Caco-2 (cell line): ENCODE results near the gene SNRPA1. TPM values are rescaled to one million over a fixed set of nuclear protein-coding genes. Genes with fewer than 3 reads are reported as not detected.
A peak's percentile ranks its signal among the peaks of the same experiment; 100 is the strongest.

Experiments used
- BruUV-seq: library from RNA; stranded (reverse); fragments of 400-500 nt; replicated peaks from 2 replicates; lab custom pipeline; 2021; lab: Mats Ljungman, UMichigan
- CTCF ChIA-PET: fragments of 300-600 bp; sonication (Branson Sonifier 250); formaldehyde crosslinking; loops from one replicate; lab custom pipeline; 2022; ENCODE audit warnings: antibody characterized with exemption; lab: Charles Lee
- POLR2A ChIA-PET: fragments of 300-600 bp; sonication (Branson Sonifier 250); formaldehyde crosslinking; loops from one replicate; lab custom pipeline; 2022; ENCODE audit warnings: antibody characterized with exemption; lab: Charles Lee
- DNase-seq, 2 experiments: peaks; one replicate each; pipeline versions ENCODE4 v3.0.0 to v3.0.0-alpha.2; 2020 to 2022
- H3K27me3 ChIP-seq: replicated peaks from 2 replicates; pipeline ENCODE4 v1.6.0; 2011; ENCODE audit warnings: low read length; ENCODE audit not compliant: control insufficient read depth, insufficient read depth
- H3K36me3 ChIP-seq: 2 replicates; pipeline ENCODE4 v1.5.1; 2011; ENCODE audit warnings: low read length; ENCODE audit not compliant: control insufficient read depth, insufficient read depth
- H3K4me1 ChIP-seq: fragments of 250-450 bp; sonication (Bioruptor Pico); 2 replicates; pipeline ENCODE4 v1.5.1; 2020; ENCODE audit warnings: mild to moderate bottlenecking
- H3K4me3 ChIP-seq: 2 replicates; pipeline ENCODE4 v1.5.1; 2011; ENCODE audit warnings: low read depth, mild to moderate bottlenecking, control low read depth, low read length
- H3K9me3 ChIP-seq: fragments of 250-450 bp; sonication (Bioruptor Pico); 2 replicates; pipeline ENCODE4 v1.5.1; 2020; ENCODE audit warnings: mild to moderate bottlenecking, moderate library complexity
- H3K27ac Mint-ChIP-seq: one replicate; pipeline ENCODE4 v1.8.0; 2022; ENCODE audit warnings: mixed read lengths; ENCODE audit not compliant: unreplicated experiment
- H3K27me3 Mint-ChIP-seq: one replicate; pipeline ENCODE4 v1.8.0; 2022; ENCODE audit warnings: mixed read lengths; ENCODE audit not compliant: insufficient read depth, unreplicated experiment
- H3K36me3 Mint-ChIP-seq: one replicate; pipeline ENCODE4 v1.8.0; 2022; ENCODE audit warnings: mild to moderate bottlenecking, mixed read lengths; ENCODE audit not compliant: insufficient read depth, unreplicated experiment
- H3K4me1 Mint-ChIP-seq: one replicate; pipeline ENCODE4 v1.8.0; 2022; ENCODE audit warnings: low read depth, mixed read lengths; ENCODE audit not compliant: unreplicated experiment
- H3K4me3 Mint-ChIP-seq: one replicate; pipeline ENCODE4 v1.8.0; 2022; ENCODE audit warnings: mild to moderate bottlenecking, moderate library complexity, mixed read lengths; ENCODE audit not compliant: unreplicated experiment
- H3K9me3 Mint-ChIP-seq: one replicate; pipeline ENCODE4 v1.8.0; 2022; ENCODE audit warnings: mixed read lengths; ENCODE audit not compliant: unreplicated experiment
- intact Hi-C: fragments of 100-400 bp; cut with micrococcal nuclease; formaldehyde crosslinking; loops from one replicate; pipeline ENCODE4 v1.10.0; 2022; ENCODE audit not compliant: unreplicated experiment
- total RNA-seq: library from RNA; stranded (reverse); gene quantifications from 2 replicates; pipeline ENCODE4 v1.2.3, GENCODE V29; 2022
- TF ChIP-seq, protein P1 (sequence below), 2 experiments: fragments of 200-600 bp in 1 of 2; IDR thresholded peaks; 1 replicate in 1 of 2; 2 replicates in 1 of 2; pipeline versions ENCODE4 v1.5.1 to v1.8.0; 2011 to 2022; ENCODE audit warnings: antibody characterized with exemption in 1 of 2, control low read depth in 1 of 2, inconsistent platforms in 1 of 2, low read depth in 1 of 2, low read length in 1 of 2, mild to moderate bottlenecking in 1 of 2, moderate library complexity in 1 of 2; ENCODE audit not compliant: insufficient read depth in 1 of 2, severe bottlenecking in 1 of 2, unreplicated experiment in 1 of 2

Gene SNRPA1
- total RNA-seq, 1 experiment from 2014 or later = 123 TPM

DNA sequence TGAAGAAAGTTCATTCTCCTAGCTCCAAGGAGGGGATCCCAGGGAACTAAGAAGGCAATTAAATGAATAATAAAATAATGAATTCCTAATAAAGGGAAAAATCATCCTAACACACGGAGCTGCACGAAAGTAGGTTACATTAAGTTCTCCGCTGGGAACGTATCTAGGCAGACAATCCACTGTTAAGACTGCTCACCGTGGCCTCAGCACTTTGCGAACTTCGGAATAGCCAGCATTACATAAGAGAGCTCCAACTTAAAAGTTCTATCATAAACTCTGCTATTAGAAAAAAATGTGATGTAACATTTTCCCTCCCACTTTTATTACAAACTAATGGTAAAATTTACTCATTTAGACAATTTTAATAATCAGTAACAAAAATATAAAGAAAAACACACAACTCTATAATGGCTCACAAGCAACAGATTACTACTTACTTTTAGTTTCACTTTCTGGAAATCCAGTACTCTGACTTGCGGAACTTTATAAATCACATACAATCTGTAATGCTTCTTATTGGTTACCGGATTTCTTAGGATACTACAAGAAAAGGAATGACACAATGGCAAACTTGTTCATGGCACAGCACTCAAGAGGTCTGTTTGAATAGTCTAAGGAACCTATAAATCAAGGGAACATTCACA is 8.5 kb downstream of the SNRPA1 start:
- Mint-ChIP-seq H3K27me3 (no peaks in the 10 kb centered on the region), H3K4me1 (no peaks in the 10 kb centered on the region), H3K27ac (no peak overlapping the region), H3K36me3 (peaks cover 89% of the 10 kb centered on the region), H3K4me3 (no peak overlapping the region), H3K9me3 (no peaks in the 10 kb centered on the region)
- no peaks in the 10 kb centered on the region for H3K9me3 ChIP-seq
- peaks cover 3% of the 10 kb centered on the region for H3K4me1 ChIP-seq
- DNase-seq = no peak
- TF ChIP-seq, protein P1, sequence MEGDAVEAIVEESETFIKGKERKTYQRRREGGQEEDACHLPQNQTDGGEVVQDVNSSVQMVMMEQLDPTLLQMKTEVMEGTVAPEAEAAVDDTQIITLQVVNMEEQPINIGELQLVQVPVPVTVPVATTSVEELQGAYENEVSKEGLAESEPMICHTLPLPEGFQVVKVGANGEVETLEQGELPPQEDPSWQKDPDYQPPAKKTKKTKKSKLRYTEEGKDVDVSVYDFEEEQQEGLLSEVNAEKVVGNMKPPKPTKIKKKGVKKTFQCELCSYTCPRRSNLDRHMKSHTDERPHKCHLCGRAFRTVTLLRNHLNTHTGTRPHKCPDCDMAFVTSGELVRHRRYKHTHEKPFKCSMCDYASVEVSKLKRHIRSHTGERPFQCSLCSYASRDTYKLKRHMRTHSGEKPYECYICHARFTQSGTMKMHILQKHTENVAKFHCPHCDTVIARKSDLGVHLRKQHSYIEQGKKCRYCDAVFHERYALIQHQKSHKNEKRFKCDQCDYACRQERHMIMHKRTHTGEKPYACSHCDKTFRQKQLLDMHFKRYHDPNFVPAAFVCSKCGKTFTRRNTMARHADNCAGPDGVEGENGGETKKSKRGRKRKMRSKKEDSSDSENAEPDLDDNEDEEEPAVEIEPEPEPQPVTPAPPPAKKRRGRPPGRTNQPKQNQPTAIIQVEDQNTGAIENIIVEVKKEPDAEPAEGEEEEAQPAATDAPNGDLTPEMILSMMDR (IDR thresholded peaks at IDR 0.05; ENCODE audit: insufficient read depth in 1 of 2, low read depth in 1 of 2, low read length in 1 of 2, severe bottlenecking in 1 of 2, unreplicated experiment in 1 of 2) = no peak
- no peak overlapping the region for H3K4me3 ChIP-seq
- intact Hi-C loops = no loop called here
- ChIA-PET CTCF (no interaction called here), POLR2A (no interaction called here)
- H3K36me3 ChIP-seq = peaks cover 2% of the 10 kb centered on the region
- BruUV-seq = no TSS peak
- H3K27me3 ChIP-seq = no peaks in the 10 kb centered on the region

DNA sequence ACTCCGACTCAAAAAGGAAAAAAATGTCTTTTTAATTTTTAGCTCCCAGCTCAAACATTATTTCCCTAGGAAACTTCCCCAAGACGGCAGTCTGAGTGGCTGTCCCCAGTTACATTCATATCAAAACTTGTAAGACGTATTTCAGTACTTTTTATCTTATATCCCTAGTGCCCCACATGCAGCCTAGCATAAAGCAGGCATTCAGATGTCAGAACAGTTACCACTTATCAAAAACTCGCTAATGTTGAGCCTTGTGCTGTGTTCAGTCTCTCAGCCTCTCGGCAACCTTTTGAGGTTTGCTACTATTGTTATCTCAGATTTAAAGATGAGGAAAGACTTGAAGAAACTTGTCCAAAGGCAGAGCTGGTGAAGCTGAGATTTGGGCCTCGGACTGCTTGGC is 11.1 kb downstream of the SNRPA1 start:
- Mint-ChIP-seq H3K4me1 (peaks cover 11% of the 10 kb centered on the region), H3K27me3 (no peaks in the 10 kb centered on the region), H3K4me3 (no peak overlapping the region), H3K9me3 (no peaks in the 10 kb centered on the region), H3K27ac (no peak overlapping the region), H3K36me3 (peaks cover 83% of the 10 kb centered on the region)
- intact Hi-C loops = no loop called here
- ChIA-PET CTCF (no interaction called here), POLR2A (no interaction called here)
- no peak for DNase-seq
- no peaks in the 10 kb centered on the region for H3K9me3 ChIP-seq
- peaks cover 4% of the 10 kb centered on the region for H3K36me3 ChIP-seq
- TF ChIP-seq, protein P1 (IDR thresholded peaks at IDR 0.05; ENCODE audit: insufficient read depth in 1 of 2, low read depth in 1 of 2, low read length in 1 of 2, severe bottlenecking in 1 of 2, unreplicated experiment in 1 of 2) = no peak
- no peak overlapping the region for H3K4me3 ChIP-seq
- peaks cover 24% of the 10 kb centered on the region for H3K4me1 ChIP-seq
- H3K27me3 ChIP-seq = no peaks in the 10 kb centered on the region
- BruUV-seq = no TSS peak

DNA sequence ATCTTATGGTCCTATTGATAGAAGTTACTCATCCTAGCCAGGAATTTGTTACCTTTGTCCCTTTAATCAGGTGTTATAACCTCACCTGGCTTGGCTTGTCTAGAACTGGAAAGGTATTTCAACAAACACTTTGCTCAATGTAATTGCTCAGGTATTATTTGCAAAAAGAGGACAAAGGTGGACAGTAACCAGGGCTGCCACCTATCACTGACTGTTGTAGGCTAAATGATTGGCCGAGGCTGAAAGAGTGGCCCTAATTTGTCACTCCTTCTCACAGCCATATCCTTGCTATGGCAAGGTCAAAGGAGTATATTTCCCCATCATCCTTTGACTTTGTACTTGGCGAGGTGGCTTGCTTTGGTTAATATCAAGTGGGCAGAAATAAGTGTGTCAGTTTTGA is 15.0 kb downstream of the SNRPA1 start:
- Histone ChIP-seq H3K4me3 (no peak overlapping the region), H3K27me3 (no peaks in the 10 kb centered on the region), H3K4me1 (peaks cover 36% of the 10 kb centered on the region), H3K9me3 (no peaks in the 10 kb centered on the region), H3K36me3 (peaks cover 2% of the 10 kb centered on the region)
- ChIA-PET POLR2A (interaction anchor here (1.0 kb wide), 1 partner anchor 15 kb away, joined by 3 read pairs; the partner anchor contains the start of gene SNRPA1), CTCF (no interaction called here)
- Mint-ChIP-seq H3K27ac (no peak overlapping the region), H3K36me3 (peaks cover 74% of the 10 kb centered on the region), H3K9me3 (no peaks in the 10 kb centered on the region), H3K27me3 (no peaks in the 10 kb centered on the region), H3K4me3 (peak overlapping the region; percentile 46), H3K4me1 (peaks cover 11% of the 10 kb centered on the region)
- no TSS peak for BruUV-seq
- intact Hi-C loops = loop anchor here (1.0 kb wide), 1 partner anchor 14 kb away; no protein-coding TSS in a partner anchor
- DNase-seq = peak; percentile 72 to 80
- TF ChIP-seq, protein P1 (IDR thresholded peaks at IDR 0.05; ENCODE audit: insufficient read depth in 1 of 2, low read depth in 1 of 2, low read length in 1 of 2, severe bottlenecking in 1 of 2, unreplicated experiment in 1 of 2) = no peak
